Stimulated activated CD4-positive, alpha-beta T cell treated with anti-CD3 and anti-CD28 coated beads, Interleukin-4, amount 100 ng/mL, for 24 hours (primary cell): ENCODE results near the gene RANBP10.
"Not testable (repeated sequence)": the region's sequence is repeated elsewhere in the genome, so short reads cannot be mapped to it uniquely, and the experiment has no call there.

ENCODE experiments used
- DNase-seq: peaks from one replicate; pipeline ENCODE4 v3.0.0-alpha.2; 2020

The RANBP10 gene

DNA sequence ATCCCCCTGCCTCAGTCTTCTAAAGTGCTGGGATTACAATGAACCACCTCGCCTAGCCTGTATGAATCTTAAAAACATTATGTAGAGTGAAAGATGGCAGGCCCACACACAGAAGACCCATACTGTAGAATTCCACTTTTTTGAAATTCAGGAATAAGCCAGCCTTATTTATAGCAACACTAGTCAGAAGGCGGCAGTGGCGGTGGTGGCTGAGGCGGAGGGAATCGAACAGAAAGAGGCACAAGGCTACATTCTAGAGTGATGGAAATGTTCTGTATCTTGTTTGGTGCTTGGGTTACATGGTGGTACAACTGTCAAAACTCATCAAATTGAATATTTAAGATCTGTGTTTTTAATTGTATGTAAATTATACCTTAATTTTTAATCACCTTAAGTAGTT lies 98.6 kb downstream of the RANBP10 start:
- DNase-seq, result no peak

- no peak for DNase-seq
These were observed 99.2 kb downstream of the RANBP10 start for GRCh38 chr16:67707210-67707609.

- no peak for DNase-seq
These were observed 102.2 kb downstream of the RANBP10 start for GRCh38 chr16:67704110-67704509.

GRCh38 chr16:67703626-67704025 lies 102.7 kb downstream of the RANBP10 start:
- no peak for DNase-seq

DNA sequence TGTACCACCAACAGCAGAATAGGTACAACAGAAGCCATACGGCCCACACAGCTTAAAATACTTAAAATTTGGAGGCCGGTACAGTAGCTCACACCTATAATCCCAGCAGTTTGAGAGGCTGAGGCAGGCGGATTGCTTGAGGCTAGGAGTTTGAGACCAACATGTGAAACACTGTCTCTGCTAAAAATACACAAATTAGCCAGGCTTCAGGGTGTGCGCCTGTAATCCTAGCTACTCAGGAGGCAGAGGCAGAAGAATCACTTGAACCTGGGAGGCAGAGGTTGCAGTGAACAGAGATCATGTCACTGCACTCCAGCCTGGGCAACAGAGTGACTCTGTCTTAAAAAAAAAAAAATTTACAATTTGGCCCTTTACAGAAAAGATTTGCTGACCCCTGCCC lies 104.2 kb downstream of the RANBP10 start:
- DNase-seq, result no peak

DNA sequence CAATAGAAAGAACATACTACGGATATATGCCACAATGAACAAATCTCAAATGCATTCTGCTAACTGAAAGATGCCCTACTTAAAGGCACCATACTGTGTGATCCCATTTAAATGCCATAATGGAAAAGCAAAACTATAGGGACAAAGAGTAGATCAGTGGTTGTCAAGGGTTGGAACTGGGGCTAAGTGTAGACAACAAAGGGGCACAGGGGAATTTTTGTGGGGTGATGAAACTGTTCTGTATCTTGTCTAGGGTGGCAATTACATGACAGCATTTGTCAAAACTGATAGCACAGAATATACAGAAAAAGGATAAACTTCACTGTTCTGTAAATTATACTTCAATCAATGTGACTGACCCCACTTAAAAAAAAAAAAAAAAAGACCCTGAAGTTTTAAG lies 104.9 kb downstream of the RANBP10 start:
- no peak for DNase-seq

DNA sequence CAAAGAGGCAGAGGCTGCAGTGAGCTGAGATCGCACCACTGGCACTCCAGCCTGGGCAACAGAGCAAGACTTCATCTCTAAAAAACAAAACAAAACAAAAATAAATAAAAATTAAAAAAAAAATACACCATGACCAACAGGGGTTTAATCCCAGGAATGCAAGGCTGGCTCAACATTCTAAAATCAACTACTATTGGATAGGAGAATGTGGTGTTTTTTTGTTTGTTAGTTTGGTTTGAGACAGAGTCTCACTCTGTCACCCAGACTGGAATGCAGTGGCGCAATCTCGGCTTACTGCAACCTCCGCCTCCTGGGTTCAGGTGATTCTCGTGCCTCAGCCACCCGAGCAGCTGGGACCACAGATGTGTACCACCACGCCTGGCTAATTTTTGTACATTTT lies 107.1 kb downstream of the RANBP10 start:
- no peak for DNase-seq

DNA sequence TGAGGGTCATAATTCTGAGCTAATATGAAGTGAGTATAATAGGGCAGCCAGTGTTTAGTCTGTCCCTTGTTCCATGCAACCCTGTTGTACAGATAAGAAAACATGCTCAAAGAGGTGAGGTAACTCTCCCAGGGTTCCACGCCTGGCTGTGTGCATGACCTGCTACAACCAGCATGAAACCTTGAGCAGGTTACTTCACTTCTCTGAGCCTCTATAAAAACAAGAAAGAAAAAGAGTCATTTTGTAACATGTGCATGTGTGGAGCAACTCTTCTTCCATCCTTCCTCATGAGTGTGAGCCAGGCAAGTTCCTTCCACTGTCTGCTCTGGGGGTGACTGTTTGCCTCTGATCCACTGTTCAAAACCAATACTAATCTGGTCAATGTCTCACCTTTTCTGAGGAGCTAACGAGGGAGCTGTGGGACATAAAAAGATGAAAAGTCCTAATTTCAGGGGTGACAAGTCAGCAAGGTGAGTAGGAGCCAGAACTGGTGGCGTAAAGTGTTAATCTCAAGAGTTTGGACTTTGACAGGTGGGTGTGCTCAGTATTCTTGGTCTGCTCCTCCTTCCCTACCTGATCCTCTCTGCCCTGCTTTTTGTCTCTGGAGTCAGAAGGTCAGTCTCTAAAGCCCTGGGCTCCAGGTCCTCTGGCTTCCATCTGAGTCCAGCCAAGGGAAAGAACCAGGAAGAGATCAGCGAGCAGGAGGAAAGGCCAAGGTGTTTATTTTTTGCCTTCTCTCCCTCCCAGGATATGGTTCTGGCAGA lies 108.8 kb downstream of the RANBP10 start:
- no peak for DNase-seq

- DNase-seq, result no peak
These were observed 111.7 kb downstream of the RANBP10 start for GRCh38 chr16:67694611-67695010.

GRCh38 chr16:67693517-67694285 lies 112.7 kb downstream of the RANBP10 start:
- not testable (repeated sequence) for DNase-seq

DNA sequence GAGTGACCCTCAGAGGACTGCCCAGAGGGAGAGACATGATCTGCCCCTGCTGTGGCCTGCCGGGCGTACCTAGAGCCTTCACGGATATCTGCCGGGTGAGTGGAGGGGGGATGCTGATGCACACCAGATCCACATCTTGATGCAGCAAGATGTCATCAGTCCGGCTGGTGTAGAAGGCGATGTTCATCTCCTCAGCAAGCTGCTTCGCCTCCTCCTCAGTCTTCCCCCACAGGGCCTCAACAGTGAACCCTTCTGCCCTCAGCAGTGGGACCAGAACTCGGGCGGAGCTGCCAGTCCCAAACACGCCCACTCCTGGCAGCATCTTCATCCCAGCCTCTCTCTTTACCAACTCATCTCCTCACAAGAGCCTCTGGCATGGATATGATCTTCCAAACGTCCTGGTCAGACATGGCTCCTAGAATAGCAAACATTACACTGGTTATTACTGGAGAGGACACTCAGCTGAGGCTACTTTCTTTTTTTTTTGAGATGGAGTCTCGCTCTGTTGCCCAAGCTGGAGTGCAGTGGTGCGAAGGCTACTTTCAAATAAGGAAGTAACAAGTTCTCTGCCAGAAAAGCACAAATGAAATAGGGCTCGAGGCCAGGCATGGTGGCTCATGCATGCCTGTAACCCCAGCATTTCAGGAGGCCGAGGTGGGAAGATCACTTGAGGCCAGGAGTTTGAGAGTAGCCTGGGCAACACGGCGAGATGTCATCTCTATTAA lies 120.8 kb downstream of the RANBP10 start:
- DNase-seq, result no peak

DNA sequence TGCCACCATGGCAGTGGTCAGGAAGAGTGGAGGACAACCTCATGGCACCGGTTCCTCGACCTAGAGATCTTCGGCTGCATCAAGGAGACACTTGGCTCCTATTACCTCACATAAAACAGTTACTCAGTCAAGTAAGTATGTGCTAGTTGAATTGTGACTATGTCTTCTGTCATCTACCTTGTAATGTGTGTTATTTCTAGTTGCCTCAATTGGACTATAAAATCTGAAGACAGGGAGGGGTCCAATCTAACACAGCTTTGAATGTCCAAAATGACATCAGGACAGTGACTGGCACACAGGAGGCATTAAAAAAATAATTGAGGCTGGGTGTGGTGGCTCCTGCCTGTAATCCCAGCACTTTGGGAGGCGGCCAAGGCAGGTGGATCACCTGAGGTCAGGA lies 122.6 kb downstream of the RANBP10 start:
- no peak for DNase-seq

DNA sequence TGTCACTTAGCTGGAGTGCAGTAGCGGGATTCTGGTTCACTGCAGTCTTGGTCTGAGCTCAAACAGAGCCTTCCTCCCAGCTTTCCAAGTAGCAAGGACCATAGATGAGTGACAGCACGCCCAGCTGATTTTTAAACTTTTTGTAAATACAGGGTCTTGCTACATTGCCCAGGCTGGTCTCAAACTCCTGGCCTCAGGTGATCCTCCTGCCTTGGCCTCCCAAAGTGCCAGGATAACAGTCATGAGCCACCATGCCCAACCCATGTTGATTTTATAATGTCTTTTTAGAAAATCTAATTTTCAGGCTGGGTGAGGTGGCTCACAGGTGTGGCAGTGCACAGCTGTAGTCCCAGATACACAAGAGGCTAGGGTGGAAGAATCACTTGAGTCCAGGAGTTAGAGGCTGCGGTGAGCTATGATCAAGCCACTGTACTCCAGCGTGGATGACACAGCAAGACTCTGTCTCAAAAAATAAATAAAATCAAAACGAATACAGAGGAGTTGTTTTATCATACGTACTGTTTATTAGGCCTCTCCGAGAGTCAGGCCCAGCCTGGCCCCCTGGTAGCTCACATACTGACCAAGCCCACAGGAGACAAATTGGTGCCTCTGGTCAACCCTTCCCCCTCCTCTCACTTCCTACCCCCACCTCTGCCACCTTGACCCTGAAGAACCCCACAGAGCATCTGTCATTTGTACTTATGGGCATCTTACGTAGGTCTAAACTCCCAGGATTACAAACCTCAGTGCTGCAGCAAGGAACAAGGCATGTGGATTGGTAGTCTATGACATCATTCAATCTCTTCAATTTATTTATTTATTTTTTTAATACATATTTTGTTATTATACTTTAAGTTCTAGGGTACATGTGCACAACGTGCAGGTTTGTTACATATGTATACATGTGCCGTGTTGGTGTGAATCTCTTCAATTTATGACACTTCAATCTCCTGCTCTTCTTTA lies 126.1 kb downstream of the RANBP10 start:
- DNase-seq, result no peak

GRCh38 chr16:67678354-67679023 lies 127.9 kb downstream of the RANBP10 start:
- no peak for DNase-seq

- no peak for DNase-seq
These were observed 128.6 kb downstream of the RANBP10 start for GRCh38 chr16:67677712-67678111.

- DNase-seq, result no peak
These were observed 129.4 kb downstream of the RANBP10 start for GRCh38 chr16:67676939-67677338.

DNA sequence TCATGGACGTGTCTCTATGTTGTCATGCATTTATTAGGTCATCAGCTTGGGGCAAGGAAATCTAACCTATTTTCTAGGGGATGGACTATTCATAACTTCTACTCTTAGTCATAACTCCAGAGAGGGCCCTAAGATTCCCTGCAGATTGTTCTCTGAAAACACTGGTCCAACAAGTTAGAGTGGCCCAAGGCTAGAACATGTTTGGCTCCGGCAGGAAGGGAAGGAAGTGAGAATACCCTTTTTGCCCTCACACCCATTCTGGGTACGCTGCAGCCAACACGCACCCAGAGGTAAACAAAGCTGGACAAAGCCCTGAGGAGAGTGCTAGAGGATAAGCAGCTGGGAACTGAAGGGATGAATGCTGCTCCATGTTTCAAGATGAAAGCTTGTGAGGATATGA lies 129.8 kb downstream of the RANBP10 start:
- no peak for DNase-seq

DNA sequence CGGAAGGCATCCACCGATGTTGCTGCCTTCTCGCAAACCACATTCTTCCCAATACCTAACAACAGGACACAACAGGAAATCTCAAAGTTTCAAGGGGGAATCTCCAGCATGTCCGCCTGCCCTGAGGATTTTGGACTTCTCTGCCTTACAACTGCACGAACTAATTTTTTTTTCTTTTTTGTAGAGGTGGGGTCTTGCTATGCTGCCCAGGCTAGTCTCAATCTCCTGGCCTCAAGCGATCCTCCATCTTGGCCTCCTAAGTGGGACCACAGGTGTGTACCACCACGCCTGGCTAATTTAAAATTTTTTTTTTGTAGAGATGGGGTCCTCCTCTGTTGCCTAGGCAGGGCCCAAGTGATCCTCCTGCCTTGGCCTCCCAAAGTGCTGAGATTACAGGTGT lies 130.4 kb downstream of the RANBP10 start:
- no peak for DNase-seq

- no peak for DNase-seq
These were observed 130.8 kb downstream of the RANBP10 start for GRCh38 chr16:67675579-67675935.

DNA sequence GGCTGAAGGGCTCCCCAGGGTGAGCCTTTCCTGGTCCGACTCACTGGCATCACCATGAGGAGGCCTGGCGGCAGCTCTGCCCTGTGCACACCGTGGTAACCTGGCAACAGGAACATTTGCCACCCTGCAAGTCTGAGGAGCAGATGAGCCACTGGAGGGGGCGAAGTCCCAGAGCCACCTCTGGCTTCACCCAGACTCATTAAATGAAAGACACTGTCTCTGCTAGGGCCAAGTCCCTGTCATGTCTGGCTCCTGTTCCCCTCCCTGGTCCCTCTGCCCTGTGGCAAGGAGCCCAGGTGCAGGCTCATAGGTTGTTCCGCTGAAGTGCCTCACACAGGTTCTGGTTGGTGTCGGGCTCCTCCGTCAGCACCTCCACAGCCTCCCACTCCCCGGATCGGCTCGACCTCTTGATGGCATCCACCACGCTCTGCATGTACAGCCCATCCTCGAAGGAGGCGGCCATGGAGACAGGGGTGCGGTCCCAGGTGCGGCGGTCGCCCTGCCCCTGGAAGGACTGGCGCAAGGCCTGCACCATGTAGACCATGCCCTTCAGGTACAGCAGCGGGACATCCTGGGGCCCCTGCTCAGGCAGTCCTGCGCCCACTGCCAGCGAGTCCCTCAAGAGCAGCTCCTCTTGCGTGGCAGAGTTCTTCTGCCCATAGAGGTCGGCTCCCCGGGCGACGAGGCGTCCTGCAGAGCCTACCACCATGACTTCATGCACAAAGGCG lies 131.3 kb downstream of the RANBP10 start:
- no peak for DNase-seq
